ENCODE measurements around the gene EEF2K.

The EEF2K gene

GRCh38 chr16:22323173-22323958, 117.3 kb downstream of the EEF2K start:
- TF ChIP-seq, protein P1, sequence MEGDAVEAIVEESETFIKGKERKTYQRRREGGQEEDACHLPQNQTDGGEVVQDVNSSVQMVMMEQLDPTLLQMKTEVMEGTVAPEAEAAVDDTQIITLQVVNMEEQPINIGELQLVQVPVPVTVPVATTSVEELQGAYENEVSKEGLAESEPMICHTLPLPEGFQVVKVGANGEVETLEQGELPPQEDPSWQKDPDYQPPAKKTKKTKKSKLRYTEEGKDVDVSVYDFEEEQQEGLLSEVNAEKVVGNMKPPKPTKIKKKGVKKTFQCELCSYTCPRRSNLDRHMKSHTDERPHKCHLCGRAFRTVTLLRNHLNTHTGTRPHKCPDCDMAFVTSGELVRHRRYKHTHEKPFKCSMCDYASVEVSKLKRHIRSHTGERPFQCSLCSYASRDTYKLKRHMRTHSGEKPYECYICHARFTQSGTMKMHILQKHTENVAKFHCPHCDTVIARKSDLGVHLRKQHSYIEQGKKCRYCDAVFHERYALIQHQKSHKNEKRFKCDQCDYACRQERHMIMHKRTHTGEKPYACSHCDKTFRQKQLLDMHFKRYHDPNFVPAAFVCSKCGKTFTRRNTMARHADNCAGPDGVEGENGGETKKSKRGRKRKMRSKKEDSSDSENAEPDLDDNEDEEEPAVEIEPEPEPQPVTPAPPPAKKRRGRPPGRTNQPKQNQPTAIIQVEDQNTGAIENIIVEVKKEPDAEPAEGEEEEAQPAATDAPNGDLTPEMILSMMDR (IDR thresholded peaks at IDR 0.05; ENCODE audit: low read depth, low read length, missing control alignments): no peak
- no peak overlapping the region for H3K4me3 ChIP-seq (ENCODE audit: low read depth, low read length)
- DNase-seq (ENCODE audit: low read depth): no peak
- in situ Hi-C loops (cut with HindIII; ENCODE audit: low sequenced_read_pairs): no loop called here

DNA sequence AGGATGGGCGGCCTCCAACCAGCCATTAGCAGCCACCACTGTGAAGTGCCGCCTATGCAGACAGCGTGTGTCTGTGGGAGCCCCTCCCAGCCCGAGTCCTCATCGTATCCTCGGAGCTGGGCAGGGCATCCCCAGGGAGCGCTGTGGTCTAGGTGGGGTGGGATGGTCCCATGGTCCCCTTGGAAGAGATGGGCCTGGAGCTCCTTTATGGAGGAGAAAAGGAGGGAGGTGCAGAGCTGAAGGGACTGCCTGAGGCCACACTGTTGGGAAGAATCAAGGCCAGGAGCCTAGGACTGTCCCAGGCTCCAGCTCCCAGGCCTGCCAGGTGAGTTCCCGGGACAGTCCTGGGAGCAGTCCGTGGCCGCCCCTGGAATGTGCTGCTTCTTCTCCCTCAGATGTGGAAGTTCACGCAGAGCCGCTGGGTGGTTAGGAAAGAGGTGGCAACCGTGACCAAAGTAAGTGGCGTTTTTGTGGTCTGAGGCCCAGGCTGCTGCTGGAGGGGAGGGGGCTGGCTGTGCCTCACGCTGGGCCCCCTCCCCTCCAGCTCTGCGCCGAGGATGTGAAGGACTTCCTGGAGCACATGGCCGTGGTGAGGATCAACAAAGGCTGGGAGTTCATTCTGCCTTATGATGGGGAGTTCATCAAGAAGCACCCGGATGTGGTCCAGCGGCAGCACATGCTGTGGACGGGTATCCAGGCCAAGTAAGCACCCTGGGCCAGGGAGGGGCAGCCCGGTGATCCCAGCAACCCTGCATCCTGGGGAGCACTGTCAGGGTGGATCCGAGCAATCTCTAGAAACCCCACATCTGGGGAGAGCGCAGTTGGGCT, 118.1 kb downstream of the EEF2K start:
- no peak overlapping the region for H3K4me3 ChIP-seq (ENCODE audit: low read depth, low read length)
- DNase-seq (ENCODE audit: low read depth): no peak
- TF ChIP-seq, protein P1 (IDR thresholded peaks at IDR 0.05; ENCODE audit: low read depth, low read length, missing control alignments): no peak
- in situ Hi-C loops (cut with HindIII; ENCODE audit: low sequenced_read_pairs): no loop called here

GRCh38 chr16:22324787-22325597, 118.9 kb downstream of the EEF2K start:
- no peak overlapping the region for H3K4me3 ChIP-seq (ENCODE audit: low read depth, low read length)
- TF ChIP-seq, protein P1 (IDR thresholded peaks at IDR 0.05; ENCODE audit: low read depth, low read length, missing control alignments): no peak
- DNase-seq (ENCODE audit: low read depth): no peak
- in situ Hi-C loops (cut with HindIII; ENCODE audit: low sequenced_read_pairs): no loop called here

DNA sequence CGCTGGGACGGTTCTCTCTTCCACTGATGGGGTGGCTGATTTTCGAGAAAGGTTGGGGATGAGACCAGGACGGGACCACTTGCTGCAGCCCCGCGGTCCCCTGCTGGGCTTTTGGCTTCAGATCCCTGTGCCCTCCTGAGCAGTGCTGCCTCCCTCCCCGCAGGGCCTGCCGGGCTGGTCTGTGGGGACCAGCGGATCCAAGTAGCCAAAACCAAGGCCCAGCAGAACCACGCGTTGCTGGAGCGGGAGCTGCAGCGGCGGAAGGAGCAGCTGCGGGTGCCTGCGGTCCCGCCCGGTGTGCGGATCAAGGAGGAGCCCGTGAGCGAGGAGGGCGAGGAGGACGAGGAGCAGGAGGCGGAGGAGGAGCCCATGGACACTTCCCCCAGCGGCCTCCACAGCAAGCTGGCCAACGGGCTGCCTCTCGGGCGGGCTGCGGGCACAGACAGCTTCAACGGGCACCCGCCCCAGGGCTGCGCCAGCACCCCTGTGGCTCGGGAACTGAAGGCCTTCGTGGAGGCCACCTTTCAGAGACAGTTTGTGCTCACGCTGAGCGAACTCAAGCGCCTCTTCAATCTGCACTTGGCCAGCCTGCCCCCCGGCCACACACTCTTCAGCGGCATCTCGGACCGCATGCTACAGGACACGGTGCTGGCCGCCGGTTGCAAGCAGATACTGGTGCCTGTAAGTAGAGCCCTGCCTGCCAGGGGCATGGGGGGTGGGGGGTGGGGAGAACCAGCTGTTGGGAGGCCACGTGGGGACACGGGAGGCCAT, 119.7 kb downstream of the EEF2K start:
- in situ Hi-C loops (cut with HindIII; ENCODE audit: low sequenced_read_pairs): no loop called here
- H3K4me3 ChIP-seq (ENCODE audit: low read depth, low read length): no peak overlapping the region
- DNase-seq (ENCODE audit: low read depth): no peak
- TF ChIP-seq, protein P1 (IDR thresholded peaks at IDR 0.05; ENCODE audit: low read depth, low read length, missing control alignments): no peak

GRCh38 chr16:22326369-22326652, 120.2 kb downstream of the EEF2K start:
- TF ChIP-seq, protein P1 (IDR thresholded peaks at IDR 0.05; ENCODE audit: low read depth, low read length, missing control alignments): no peak
- in situ Hi-C loops (cut with HindIII; ENCODE audit: low sequenced_read_pairs): no loop called here
- H3K4me3 ChIP-seq (ENCODE audit: low read depth, low read length): no peak overlapping the region
- DNase-seq (ENCODE audit: low read depth): no peak

Measured in astrocyte of the cerebellum (primary cell).